Measurements from ENCODE around the gene TMEM92.

The TMEM92 gene

GRCh38 chr17:50274142-50274896, at the start of gene TMEM92:
Gene TMEM92, plus strand, starts transcription at chr17:50274466. Its CDS starts 36 bp downstream, at chr17:50274502.
- Histone ChIP-seq H3K27ac (ENCODE audit: low read length) (no peak within 1 kb of the TSS), H3K9ac (ENCODE audit: low read depth, low read length) (peak within 1 kb of the TSS; percentile 2; the same call in 1 of the 2 replicates), H3K36me3 (ENCODE audit: insufficient read depth, low read depth, low read length) (peaks cover 4% of the 10 kb centered on the region; the same call in 1 of the 2 replicates), H3K4me3 (ENCODE audit: low read length) (peak within 1 kb of the TSS; percentile 61), H3K9me3 (ENCODE audit: insufficient read depth, low read depth, low read length) (no peaks in the 10 kb centered on the region), H3K27me3 (ENCODE audit: insufficient read depth, low read length) (peaks cover 21% of the 10 kb centered on the region), H3K4me1 (ENCODE audit: insufficient read depth, low read length) (peaks cover 29% of the 10 kb centered on the region)

GRCh38 chr17:50225701-50226240, 48.5 kb upstream of the TMEM92 start:
- no peak overlapping the region for H3K4me3 ChIP-seq (ENCODE audit: low read length)
- H3K9me3 ChIP-seq (ENCODE audit: insufficient read depth, low read depth, low read length) = peaks cover 21% of the 10 kb centered on the region
- no peaks in the 10 kb centered on the region for H3K27me3 ChIP-seq (ENCODE audit: insufficient read depth, low read length)
- H3K36me3 ChIP-seq (ENCODE audit: insufficient read depth, low read depth, low read length) = no peaks in the 10 kb centered on the region
- no peak overlapping the region for H3K27ac ChIP-seq (ENCODE audit: low read length)
- H3K9ac ChIP-seq (ENCODE audit: low read depth, low read length) = no peak overlapping the region
- no peaks in the 10 kb centered on the region for H3K4me1 ChIP-seq (ENCODE audit: insufficient read depth, low read length)

- Histone ChIP-seq H3K9ac (ENCODE audit: low read depth, low read length) (no peak overlapping the region), H3K4me1 (ENCODE audit: insufficient read depth, low read length) (no peaks in the 10 kb centered on the region), H3K36me3 (ENCODE audit: insufficient read depth, low read depth, low read length) (no peaks in the 10 kb centered on the region), H3K9me3 (ENCODE audit: insufficient read depth, low read depth, low read length) (peaks cover 10% of the 10 kb centered on the region; the same call in 1 of the 2 replicates), H3K27me3 (ENCODE audit: insufficient read depth, low read length) (no peaks in the 10 kb centered on the region), H3K4me3 (ENCODE audit: low read length) (no peak overlapping the region), H3K27ac (ENCODE audit: low read length) (no peak overlapping the region)
Observed at GRCh38 chr17:50234581-50234980, 39.7 kb upstream of the TMEM92 start.

GRCh38 chr17:50237901-50238300, 36.4 kb upstream of the TMEM92 start:
- Histone ChIP-seq H3K4me3 (ENCODE audit: low read length) (no peak overlapping the region), H3K27me3 (ENCODE audit: insufficient read depth, low read length) (no peaks in the 10 kb centered on the region), H3K4me1 (ENCODE audit: insufficient read depth, low read length) (no peaks in the 10 kb centered on the region), H3K9ac (ENCODE audit: low read depth, low read length) (no peak overlapping the region), H3K36me3 (ENCODE audit: insufficient read depth, low read depth, low read length) (no peaks in the 10 kb centered on the region), H3K9me3 (ENCODE audit: insufficient read depth, low read depth, low read length) (peaks cover 10% of the 10 kb centered on the region; the same call in 1 of the 2 replicates), H3K27ac (ENCODE audit: low read length) (no peak overlapping the region)

GRCh38 chr17:50238601-50239280, 35.5 kb upstream of the TMEM92 start:
- no peak overlapping the region for H3K9ac ChIP-seq (ENCODE audit: low read depth, low read length)
- H3K36me3 ChIP-seq (ENCODE audit: insufficient read depth, low read depth, low read length) = no peaks in the 10 kb centered on the region
- no peak overlapping the region for H3K27ac ChIP-seq (ENCODE audit: low read length)
- no peaks in the 10 kb centered on the region for H3K27me3 ChIP-seq (ENCODE audit: insufficient read depth, low read length)
- no peak overlapping the region for H3K4me3 ChIP-seq (ENCODE audit: low read length)
- H3K4me1 ChIP-seq (ENCODE audit: insufficient read depth, low read length) = no peaks in the 10 kb centered on the region
- H3K9me3 ChIP-seq (ENCODE audit: insufficient read depth, low read depth, low read length) = peaks cover 10% of the 10 kb centered on the region; the same call in 1 of the 2 replicates

- H3K9me3 ChIP-seq (ENCODE audit: insufficient read depth, low read depth, low read length) = peaks cover 3% of the 10 kb centered on the region; the same call in 1 of the 2 replicates
- no peaks in the 10 kb centered on the region for H3K36me3 ChIP-seq (ENCODE audit: insufficient read depth, low read depth, low read length)
- H3K27ac ChIP-seq (ENCODE audit: low read length) = no peak overlapping the region
- H3K4me3 ChIP-seq (ENCODE audit: low read length) = no peak overlapping the region
- H3K9ac ChIP-seq (ENCODE audit: low read depth, low read length) = no peak overlapping the region
- no peaks in the 10 kb centered on the region for H3K4me1 ChIP-seq (ENCODE audit: insufficient read depth, low read length)
- no peaks in the 10 kb centered on the region for H3K27me3 ChIP-seq (ENCODE audit: insufficient read depth, low read length)
Observed at GRCh38 chr17:50239937-50240336, 34.3 kb upstream of the TMEM92 start.

- Histone ChIP-seq H3K27me3 (ENCODE audit: insufficient read depth, low read length) (no peaks in the 10 kb centered on the region), H3K36me3 (ENCODE audit: insufficient read depth, low read depth, low read length) (no peaks in the 10 kb centered on the region), H3K4me1 (ENCODE audit: insufficient read depth, low read length) (no peaks in the 10 kb centered on the region), H3K9ac (ENCODE audit: low read depth, low read length) (no peak overlapping the region), H3K27ac (ENCODE audit: low read length) (no peak overlapping the region), H3K4me3 (ENCODE audit: low read length) (no peak overlapping the region), H3K9me3 (ENCODE audit: insufficient read depth, low read depth, low read length) (no peaks in the 10 kb centered on the region)
Observed at GRCh38 chr17:50240851-50241250, 33.4 kb upstream of the TMEM92 start.

- Histone ChIP-seq H3K9ac (ENCODE audit: low read depth, low read length) (no peak overlapping the region), H3K4me1 (ENCODE audit: insufficient read depth, low read length) (no peaks in the 10 kb centered on the region), H3K27me3 (ENCODE audit: insufficient read depth, low read length) (no peaks in the 10 kb centered on the region), H3K4me3 (ENCODE audit: low read length) (no peak overlapping the region), H3K27ac (ENCODE audit: low read length) (no peak overlapping the region), H3K9me3 (ENCODE audit: insufficient read depth, low read depth, low read length) (no peaks in the 10 kb centered on the region), H3K36me3 (ENCODE audit: insufficient read depth, low read depth, low read length) (no peaks in the 10 kb centered on the region)
Observed at GRCh38 chr17:50241431-50241830, 32.8 kb upstream of the TMEM92 start.

GRCh38 chr17:50244771-50245170, 29.5 kb upstream of the TMEM92 start:
- no peak overlapping the region for H3K4me3 ChIP-seq (ENCODE audit: low read length)
- no peaks in the 10 kb centered on the region for H3K27me3 ChIP-seq (ENCODE audit: insufficient read depth, low read length)
- H3K9me3 ChIP-seq (ENCODE audit: insufficient read depth, low read depth, low read length) = peaks cover 16% of the 10 kb centered on the region; the same call in 1 of the 2 replicates
- H3K36me3 ChIP-seq (ENCODE audit: insufficient read depth, low read depth, low read length) = no peaks in the 10 kb centered on the region
- no peak overlapping the region for H3K27ac ChIP-seq (ENCODE audit: low read length)
- no peak overlapping the region for H3K9ac ChIP-seq (ENCODE audit: low read depth, low read length)
- H3K4me1 ChIP-seq (ENCODE audit: insufficient read depth, low read length) = no peaks in the 10 kb centered on the region

- H3K9me3 ChIP-seq (ENCODE audit: insufficient read depth, low read depth, low read length) = peaks cover 16% of the 10 kb centered on the region
- no peaks in the 10 kb centered on the region for H3K27me3 ChIP-seq (ENCODE audit: insufficient read depth, low read length)
- no peaks in the 10 kb centered on the region for H3K36me3 ChIP-seq (ENCODE audit: insufficient read depth, low read depth, low read length)
- H3K4me1 ChIP-seq (ENCODE audit: insufficient read depth, low read length) = no peaks in the 10 kb centered on the region
- H3K27ac ChIP-seq (ENCODE audit: low read length) = no peak overlapping the region
- no peak overlapping the region for H3K9ac ChIP-seq (ENCODE audit: low read depth, low read length)
- H3K4me3 ChIP-seq (ENCODE audit: low read length) = no peak overlapping the region
Observed at GRCh38 chr17:50248255-50248654, 26.0 kb upstream of the TMEM92 start.

GRCh38 chr17:50252781-50253180, 21.5 kb upstream of the TMEM92 start:
- peaks cover 12% of the 10 kb centered on the region for H3K9me3 ChIP-seq (ENCODE audit: insufficient read depth, low read depth, low read length)
- no peaks in the 10 kb centered on the region for H3K36me3 ChIP-seq (ENCODE audit: insufficient read depth, low read depth, low read length)
- H3K27ac ChIP-seq (ENCODE audit: low read length) = no peak overlapping the region
- no peak overlapping the region for H3K9ac ChIP-seq (ENCODE audit: low read depth, low read length)
- no peak overlapping the region for H3K4me3 ChIP-seq (ENCODE audit: low read length)
- no peaks in the 10 kb centered on the region for H3K27me3 ChIP-seq (ENCODE audit: insufficient read depth, low read length)
- H3K4me1 ChIP-seq (ENCODE audit: insufficient read depth, low read length) = no peaks in the 10 kb centered on the region

All from iPS-20b (cell line).